Activated naive CD8-positive, alpha-beta T cell treated with anti-CD3 and anti-CD28 coated beads, Interleukin-2, amount 10 ng/mL, durations not matched to agents 7 days and 5 days (primary cell): ENCODE data around the gene COL4A2. TPM values are rescaled to one million over a fixed set of nuclear protein-coding genes. Genes with fewer than 3 reads are reported as not detected.

Source experiments
- ATAC-seq: fragments of 150-1000 bp; cut with Tn5 transposase; one replicate; pipeline ENCODE4 v1.10.0; 2021; ENCODE audit warnings: low read depth, moderate library complexity
- POLR2A ChIA-PET: fragments of 350-600 bp; sonication (Branson Sonifier 250); formaldehyde crosslinking; loops from one replicate; lab custom pipeline; 2021; ENCODE audit warnings: antibody characterized with exemption; lab: Charles Lee
- DNase-seq: peaks from one replicate; pipeline ENCODE4 v3.0.0; 2021
- H3K27ac Mint-ChIP-seq: one replicate; pipeline ENCODE4 v1.8.0; 2022; ENCODE audit warnings: mild to moderate bottlenecking, mixed read lengths
- H3K27me3 Mint-ChIP-seq: one replicate; pipeline ENCODE4 v1.8.0; 2022; ENCODE audit warnings: mild to moderate bottlenecking, moderate library complexity, mixed read lengths
- H3K36me3 Mint-ChIP-seq: one replicate; pipeline ENCODE4 v1.8.0; 2021; ENCODE audit warnings: mild to moderate bottlenecking, mixed read lengths
- H3K4me1 Mint-ChIP-seq: one replicate; pipeline ENCODE4 v1.8.0; 2021; ENCODE audit warnings: mixed read lengths
- H3K4me3 Mint-ChIP-seq: one replicate; pipeline ENCODE4 v1.8.0; 2022; ENCODE audit warnings: mild to moderate bottlenecking, moderate library complexity, mixed read lengths
- H3K9me3 Mint-ChIP-seq: one replicate; pipeline ENCODE4 v1.8.0; 2021; ENCODE audit warnings: mixed read lengths
- total RNA-seq, 2 experiments: library from RNA; stranded (reverse); gene quantifications; one replicate each; pipeline ENCODE4 v1.2.3, GENCODE V29; 2021

The COL4A2 gene
- total RNA-seq, 2 experiments from 2014 or later: not detected

DNA sequence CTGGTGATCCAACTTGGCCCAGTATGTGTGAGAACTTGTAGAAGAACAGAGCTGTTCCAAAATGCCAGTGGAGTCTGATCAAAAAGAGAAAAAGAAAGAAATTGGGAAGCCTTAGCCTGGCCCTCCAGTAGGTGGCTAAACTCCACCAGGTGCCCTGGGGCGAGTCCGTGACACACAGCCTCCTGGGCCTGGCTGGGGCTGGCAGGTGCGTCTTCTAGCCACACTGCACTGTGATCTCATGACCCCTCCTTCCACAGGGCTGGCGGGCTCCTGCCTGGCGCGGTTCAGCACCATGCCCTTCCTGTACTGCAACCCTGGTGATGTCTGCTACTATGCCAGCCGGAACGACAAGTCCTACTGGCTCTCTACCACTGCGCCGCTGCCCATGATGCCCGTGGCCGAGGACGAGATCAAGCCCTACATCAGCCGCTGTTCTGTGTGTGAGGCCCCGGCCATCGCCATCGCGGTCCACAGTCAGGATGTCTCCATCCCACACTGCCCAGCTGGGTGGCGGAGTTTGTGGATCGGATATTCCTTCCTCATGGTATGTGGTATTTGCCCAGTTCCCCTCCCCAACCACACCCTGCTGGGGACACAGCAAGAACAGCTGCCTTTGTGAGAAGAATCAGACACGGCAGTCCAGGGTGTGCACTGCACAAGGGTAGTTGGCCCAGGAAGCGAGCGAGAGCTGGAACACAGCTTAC is 200.7 kb downstream of the COL4A2 start:
- peaks cover 6% of the 10 kb centered on the region for H3K27me3 Mint-ChIP-seq
- POLR2A ChIA-PET: no interaction called here
- no peak for DNase-seq
- H3K27ac Mint-ChIP-seq: no peak overlapping the region
- ATAC-seq: no peak
- H3K4me3 Mint-ChIP-seq: no peak overlapping the region
- H3K9me3 Mint-ChIP-seq: no peaks in the 10 kb centered on the region
- no peaks in the 10 kb centered on the region for H3K36me3 Mint-ChIP-seq
- no peaks in the 10 kb centered on the region for H3K4me1 Mint-ChIP-seq

DNA sequence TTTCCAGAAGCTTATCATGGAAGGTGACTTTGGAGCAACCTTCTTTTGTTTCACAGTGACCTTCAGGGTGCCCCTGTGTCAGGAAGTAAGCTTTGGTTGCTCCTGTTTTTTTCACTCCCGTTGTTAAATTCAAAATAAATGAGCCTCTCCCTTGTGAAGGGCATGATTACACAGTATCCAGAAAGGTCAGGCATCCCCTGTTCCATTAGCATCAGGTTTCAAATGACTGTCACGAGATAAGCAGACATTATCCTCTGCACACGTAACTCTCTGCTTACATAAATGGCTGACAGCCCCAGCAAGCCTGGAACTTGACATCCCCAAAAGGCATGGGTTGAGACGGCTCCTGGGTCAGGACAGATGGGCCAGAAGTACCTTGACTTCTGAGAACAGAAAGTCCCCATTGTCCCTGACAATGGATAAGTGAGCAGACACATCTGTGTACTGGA is 202.4 kb downstream of the COL4A2 start:
- no peaks in the 10 kb centered on the region for H3K9me3 Mint-ChIP-seq
- H3K4me3 Mint-ChIP-seq: no peak overlapping the region
- H3K27me3 Mint-ChIP-seq: peaks cover 6% of the 10 kb centered on the region
- ATAC-seq (no peak), DNase-seq (no peak)
- H3K4me1 Mint-ChIP-seq: no peaks in the 10 kb centered on the region
- H3K27ac Mint-ChIP-seq: no peak overlapping the region
- H3K36me3 Mint-ChIP-seq: no peaks in the 10 kb centered on the region
- POLR2A ChIA-PET: no interaction called here

DNA sequence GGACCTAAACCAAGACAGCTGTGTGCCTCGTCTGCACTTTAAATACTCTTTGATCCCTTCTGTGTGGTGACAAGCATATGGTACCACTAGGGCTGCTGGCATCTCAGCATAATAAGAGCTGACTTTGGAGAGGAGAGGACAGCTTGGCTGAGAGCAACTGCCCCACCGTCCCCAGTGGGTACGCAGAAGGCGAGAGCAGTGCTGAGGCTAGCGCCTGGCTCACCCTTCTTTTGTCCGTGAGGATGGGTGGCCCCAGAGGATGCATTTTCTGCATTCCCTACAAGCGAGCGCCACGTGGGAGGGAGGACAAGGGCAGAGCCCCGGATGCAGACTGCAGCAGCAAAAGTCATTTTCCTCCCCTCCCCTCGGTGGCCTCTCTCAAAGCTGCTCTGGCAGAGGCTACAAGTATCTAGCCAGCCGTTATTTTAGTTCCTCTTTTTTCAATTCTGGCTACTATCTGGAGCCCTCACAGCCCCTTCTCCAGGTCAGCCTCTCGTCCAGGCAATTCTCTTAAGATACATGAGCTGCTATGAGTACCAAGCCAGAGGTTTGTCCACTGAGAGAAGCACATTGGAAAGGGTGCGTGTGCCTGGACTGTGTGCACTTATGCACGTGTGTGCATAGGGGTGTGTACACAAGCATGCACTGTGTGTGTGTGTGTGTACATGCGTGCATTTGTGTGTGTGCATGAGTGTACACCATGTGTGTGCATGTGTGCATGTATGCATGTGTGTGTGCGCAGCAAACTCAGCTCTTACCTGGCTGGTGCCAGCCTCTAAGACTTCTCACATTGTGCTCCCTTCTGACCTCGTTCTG is 203.1 kb downstream of the COL4A2 start:
- H3K27me3 Mint-ChIP-seq: peaks cover 6% of the 10 kb centered on the region
- no peaks in the 10 kb centered on the region for H3K9me3 Mint-ChIP-seq
- H3K4me1 Mint-ChIP-seq: peaks cover 4% of the 10 kb centered on the region
- H3K27ac Mint-ChIP-seq: no peak overlapping the region
- no peak for DNase-seq
- ATAC-seq: no peak
- no peaks in the 10 kb centered on the region for H3K36me3 Mint-ChIP-seq
- POLR2A ChIA-PET: no interaction called here
- no peak overlapping the region for H3K4me3 Mint-ChIP-seq

DNA sequence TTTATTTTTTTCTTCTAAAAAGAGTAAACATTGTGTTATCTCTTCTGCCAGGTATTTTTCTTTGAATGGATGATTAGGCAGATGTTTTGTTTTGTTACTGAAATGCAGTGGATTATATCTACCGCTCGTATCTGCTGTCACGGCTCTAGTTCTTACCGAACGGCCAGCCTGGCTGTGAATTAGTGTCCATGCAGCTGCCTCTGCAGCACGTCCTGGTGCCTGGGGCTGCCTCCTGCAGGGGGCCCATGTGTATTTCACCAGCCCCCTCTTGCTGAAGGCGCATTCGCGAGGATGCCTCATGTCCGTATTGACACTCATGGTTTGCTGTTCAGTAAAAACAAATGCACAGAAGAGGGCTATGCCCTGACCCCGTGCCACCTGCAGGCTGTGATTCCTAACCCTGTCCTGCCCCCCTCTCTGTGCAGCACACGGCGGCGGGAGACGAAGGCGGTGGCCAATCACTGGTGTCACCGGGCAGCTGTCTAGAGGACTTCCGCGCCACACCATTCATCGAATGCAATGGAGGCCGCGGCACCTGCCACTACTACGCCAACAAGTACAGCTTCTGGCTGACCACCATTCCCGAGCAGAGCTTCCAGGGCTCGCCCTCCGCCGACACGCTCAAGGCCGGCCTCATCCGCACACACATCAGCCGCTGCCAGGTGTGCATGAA is 204.6 kb downstream of the COL4A2 start:
- H3K27ac Mint-ChIP-seq: no peak overlapping the region
- no peaks in the 10 kb centered on the region for H3K36me3 Mint-ChIP-seq
- H3K4me3 Mint-ChIP-seq: no peak overlapping the region
- ATAC-seq (no peak), DNase-seq (no peak)
- H3K9me3 Mint-ChIP-seq: no peaks in the 10 kb centered on the region
- peaks cover 5% of the 10 kb centered on the region for H3K4me1 Mint-ChIP-seq
- POLR2A ChIA-PET: no interaction called here
- peaks cover 6% of the 10 kb centered on the region for H3K27me3 Mint-ChIP-seq

DNA sequence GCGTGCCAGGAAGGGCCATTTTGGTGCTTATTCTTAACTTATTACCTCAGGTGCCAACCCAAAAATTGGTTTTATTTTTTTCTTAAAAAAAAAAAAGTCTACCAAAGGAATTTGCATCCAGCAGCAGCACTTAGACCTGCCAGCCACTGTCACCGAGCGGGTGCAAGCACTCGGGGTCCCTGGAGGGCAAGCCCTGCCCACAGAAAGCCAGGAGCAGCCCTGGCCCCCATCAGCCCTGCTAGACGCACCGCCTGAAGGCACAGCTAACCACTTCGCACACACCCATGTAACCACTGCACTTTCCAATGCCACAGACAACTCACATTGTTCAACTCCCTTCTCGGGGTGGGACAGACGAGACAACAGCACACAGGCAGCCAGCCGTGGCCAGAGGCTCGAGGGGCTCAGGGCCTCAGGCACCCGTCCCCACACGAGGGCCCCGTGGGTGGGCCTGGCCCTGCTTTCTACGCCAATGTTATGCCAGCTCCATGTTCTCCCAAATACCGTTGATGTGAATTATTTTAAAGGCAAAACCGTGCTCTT is 205.2 kb downstream of the COL4A2 start:
- peaks cover 6% of the 10 kb centered on the region for H3K27me3 Mint-ChIP-seq
- POLR2A ChIA-PET: no interaction called here

DNA sequence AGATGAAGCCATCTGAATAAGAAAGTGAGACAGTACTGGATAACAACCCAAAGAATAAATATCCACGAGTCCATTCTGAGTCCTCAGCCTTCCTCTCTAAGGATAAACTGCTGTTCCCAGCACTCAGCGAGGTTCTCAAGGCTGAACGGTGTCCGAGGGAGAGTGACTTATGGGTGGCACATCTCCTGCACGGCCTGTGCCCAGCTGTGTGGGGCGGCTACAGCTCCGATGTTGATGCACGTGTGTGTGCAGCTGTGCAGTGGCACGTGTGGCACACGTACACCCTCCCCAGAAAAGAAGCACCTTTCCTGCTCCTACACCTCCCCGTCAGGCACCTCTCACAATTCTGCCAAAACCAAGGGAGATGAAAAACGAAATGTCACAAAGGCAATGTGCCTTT is 209.4 kb downstream of the COL4A2 start:
- no peaks in the 10 kb centered on the region for H3K9me3 Mint-ChIP-seq
- peaks cover 15% of the 10 kb centered on the region for H3K4me1 Mint-ChIP-seq
- no peak overlapping the region for H3K27ac Mint-ChIP-seq
- POLR2A ChIA-PET: no interaction called here
- DNase-seq: no peak
- no peak overlapping the region for H3K4me3 Mint-ChIP-seq
- ATAC-seq: no peak
- no peaks in the 10 kb centered on the region for H3K36me3 Mint-ChIP-seq
- H3K27me3 Mint-ChIP-seq: peaks cover 2% of the 10 kb centered on the region

More for the DNA sequence above, 205.2 kb downstream of the COL4A2 start:
- no peaks in the 10 kb centered on the region for H3K9me3 Mint-ChIP-seq
- ATAC-seq (no peak), DNase-seq (no peak)
- no peak overlapping the region for H3K27ac Mint-ChIP-seq
- no peak overlapping the region for H3K4me3 Mint-ChIP-seq
- H3K36me3 Mint-ChIP-seq: no peaks in the 10 kb centered on the region
- H3K4me1 Mint-ChIP-seq: peaks cover 5% of the 10 kb centered on the region

DNA sequence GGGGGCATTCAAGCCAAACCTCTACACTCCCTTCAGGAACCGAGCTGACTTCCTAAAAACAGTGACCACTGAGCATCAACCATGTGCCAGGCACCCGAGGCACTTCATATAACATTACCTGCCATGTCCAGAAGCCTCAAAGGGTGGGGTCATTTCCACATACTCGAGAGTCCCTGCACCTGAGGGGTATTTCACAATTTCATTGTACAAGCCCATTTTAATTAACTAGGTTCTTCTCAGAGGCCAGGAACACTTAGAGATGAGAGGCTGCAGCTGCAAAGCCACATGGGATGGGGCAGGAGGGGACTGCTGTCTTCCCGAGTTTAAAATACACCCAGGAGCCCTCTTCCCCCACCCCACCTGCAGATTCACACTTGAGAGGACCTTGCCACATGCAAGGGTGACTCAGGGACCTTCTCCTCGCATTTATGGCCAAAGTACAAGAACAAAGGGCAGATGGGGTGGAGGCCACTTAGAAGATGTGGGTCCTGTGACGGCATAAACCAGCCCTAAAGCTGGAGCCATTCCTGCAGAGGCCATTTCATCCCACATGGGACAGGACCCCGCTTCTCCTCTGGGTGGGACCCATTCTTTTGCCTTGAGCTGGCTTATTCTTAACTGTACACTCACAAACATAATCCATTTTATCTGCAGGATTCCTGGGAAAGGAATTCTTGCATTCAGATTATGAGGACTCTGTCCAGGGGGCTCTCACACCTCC is 210.6 kb downstream of the COL4A2 start:
- Mint-ChIP-seq H3K9me3 (no peaks in the 10 kb centered on the region), H3K27me3 (no peaks in the 10 kb centered on the region), H3K27ac (no peak overlapping the region), H3K4me3 (no peak overlapping the region), H3K4me1 (peaks cover 15% of the 10 kb centered on the region), H3K36me3 (no peaks in the 10 kb centered on the region)
- no peak for ATAC-seq
- DNase-seq: no peak
- POLR2A ChIA-PET: no interaction called here

DNA sequence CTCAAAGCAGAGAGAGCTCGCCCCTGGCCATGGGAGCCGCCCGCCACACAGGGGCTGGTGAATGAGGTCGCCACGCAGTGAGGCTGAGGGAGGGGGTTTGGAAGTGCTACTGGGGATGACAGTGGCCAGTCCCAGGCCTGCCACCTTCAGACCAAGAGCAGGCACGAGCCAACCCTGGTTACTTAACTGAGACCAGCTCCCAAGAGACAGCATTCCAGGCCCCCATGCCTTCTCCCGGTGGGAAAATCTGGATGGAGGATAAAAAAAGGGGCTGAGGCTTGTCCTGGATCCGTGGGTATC is 211.1 kb downstream of the COL4A2 start:
- no peak for DNase-seq
- no peak overlapping the region for H3K4me3 Mint-ChIP-seq
- no peaks in the 10 kb centered on the region for H3K9me3 Mint-ChIP-seq
- H3K27ac Mint-ChIP-seq: no peak overlapping the region
- no peak for ATAC-seq
- no peaks in the 10 kb centered on the region for H3K27me3 Mint-ChIP-seq
- POLR2A ChIA-PET: no interaction called here
- peaks cover 15% of the 10 kb centered on the region for H3K4me1 Mint-ChIP-seq
- no peaks in the 10 kb centered on the region for H3K36me3 Mint-ChIP-seq

DNA sequence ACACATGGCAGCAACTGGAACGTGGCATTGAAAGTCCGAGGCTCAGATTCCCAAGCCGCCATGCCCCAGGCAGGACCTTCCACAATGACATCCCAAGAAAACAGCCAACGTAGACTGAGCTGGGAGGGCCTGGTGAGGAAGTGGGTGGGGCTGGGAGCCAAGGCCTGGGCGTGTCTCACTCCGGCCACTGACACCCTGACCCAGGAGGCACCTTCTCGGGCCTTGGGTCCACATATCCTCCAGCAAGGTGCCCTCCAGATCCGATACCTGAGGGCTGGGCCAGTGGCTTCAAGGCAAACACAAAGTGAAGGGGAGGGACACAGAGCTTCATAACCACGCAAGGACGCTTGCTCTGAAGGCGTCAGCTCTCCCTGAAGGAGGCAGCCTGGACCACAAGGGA is 211.5 kb downstream of the COL4A2 start:
- Mint-ChIP-seq H3K36me3 (no peaks in the 10 kb centered on the region), H3K9me3 (no peaks in the 10 kb centered on the region), H3K4me3 (no peak overlapping the region), H3K4me1 (peaks cover 15% of the 10 kb centered on the region), H3K27ac (no peak overlapping the region), H3K27me3 (no peaks in the 10 kb centered on the region)
- DNase-seq (no peak), ATAC-seq (no peak)
- POLR2A ChIA-PET: no interaction called here

DNA sequence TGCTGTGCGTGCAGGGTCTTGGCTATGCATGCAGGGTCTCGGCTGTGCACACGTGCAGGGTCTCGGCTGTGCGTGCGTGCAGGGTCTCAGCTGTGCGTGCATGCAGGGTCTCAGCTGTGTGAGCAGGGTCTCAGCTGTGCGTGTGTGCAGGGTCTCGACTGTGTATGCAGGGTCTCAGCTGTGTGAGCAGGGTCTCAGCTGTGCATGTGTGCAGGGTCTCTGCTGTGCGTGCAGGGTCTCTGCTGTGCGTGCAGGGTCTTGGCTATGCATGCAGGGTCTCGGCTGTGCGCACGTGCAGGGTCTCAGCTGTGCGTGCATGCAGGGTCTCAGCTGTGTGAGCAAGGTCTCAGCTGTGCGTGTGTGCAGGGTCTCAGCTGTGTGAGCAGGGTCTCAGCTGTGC is 212.0 kb downstream of the COL4A2 start:
- Mint-ChIP-seq H3K27me3 (no peaks in the 10 kb centered on the region), H3K27ac (no peak overlapping the region), H3K4me1 (peaks cover 15% of the 10 kb centered on the region), H3K4me3 (no peak overlapping the region), H3K36me3 (no peaks in the 10 kb centered on the region), H3K9me3 (no peaks in the 10 kb centered on the region)
- POLR2A ChIA-PET: no interaction called here
- ATAC-seq (no peak), DNase-seq (no peak)

DNA sequence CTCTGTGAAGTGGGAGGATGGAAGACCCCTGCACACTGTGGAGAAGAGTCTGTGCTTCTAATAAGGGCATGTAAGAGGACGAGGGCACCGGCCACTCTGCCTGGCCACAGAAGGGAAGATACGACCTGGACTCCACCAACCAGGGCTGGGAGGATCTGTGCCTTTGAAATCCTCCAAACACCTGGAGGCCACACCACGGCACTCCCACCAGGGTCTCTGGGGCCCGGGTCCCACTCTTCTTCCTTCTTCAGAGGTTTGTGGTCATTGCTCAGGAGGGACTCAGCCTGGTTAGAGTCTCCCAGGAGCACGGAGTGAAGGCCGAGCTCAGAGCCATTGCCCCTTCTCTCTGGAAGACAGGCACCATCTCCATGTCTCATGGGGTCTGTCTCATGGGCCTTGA is 212.4 kb downstream of the COL4A2 start:
- Mint-ChIP-seq H3K36me3 (no peaks in the 10 kb centered on the region), H3K27me3 (no peaks in the 10 kb centered on the region), H3K4me1 (peaks cover 20% of the 10 kb centered on the region), H3K9me3 (no peaks in the 10 kb centered on the region), H3K27ac (no peak overlapping the region), H3K4me3 (no peak overlapping the region)
- DNase-seq: no peak
- POLR2A ChIA-PET: no interaction called here
- ATAC-seq: no peak

DNA sequence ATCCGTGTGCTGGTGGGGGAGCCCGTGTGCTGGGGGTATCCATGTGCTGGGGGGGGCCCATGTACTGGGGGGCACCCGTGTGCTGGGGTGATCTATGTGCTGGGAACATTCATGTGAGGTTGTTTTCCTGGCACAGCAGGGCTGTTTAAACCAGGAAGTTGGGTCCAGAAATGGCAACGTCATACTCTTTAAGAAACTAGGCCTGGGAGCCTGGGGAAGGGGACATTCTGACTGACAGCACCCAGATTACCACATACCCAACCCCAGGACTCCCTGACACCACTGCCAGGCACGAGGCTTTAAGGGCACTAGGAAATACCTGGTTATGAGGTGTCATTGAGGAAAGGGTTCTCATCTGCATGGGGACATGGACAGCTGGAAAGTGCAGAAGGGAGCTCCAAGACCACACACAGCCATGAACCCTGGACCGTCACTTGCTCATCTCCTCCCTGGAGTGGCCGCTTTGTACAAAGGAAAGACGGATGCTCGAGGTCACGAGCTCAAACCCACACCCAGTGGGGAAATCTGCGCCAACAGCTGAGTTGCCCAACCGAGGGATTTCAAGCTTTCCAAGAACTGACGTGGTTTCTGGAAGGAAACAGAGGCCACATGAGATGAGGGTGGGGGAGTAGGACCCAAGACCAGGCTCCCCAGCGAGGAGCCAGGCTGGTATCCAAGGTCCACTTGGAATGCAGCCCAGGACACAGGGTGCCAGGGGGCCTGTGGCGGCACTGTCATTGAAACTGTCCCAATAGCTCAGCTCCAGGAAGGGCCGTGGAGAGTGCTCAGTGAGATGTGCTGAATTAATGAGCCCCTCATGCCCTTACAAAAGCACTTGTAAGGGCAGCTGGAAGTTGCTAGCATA is 213.6 kb downstream of the COL4A2 start:
- Mint-ChIP-seq H3K36me3 (no peaks in the 10 kb centered on the region), H3K4me1 (peaks cover 26% of the 10 kb centered on the region), H3K4me3 (no peak overlapping the region), H3K9me3 (no peaks in the 10 kb centered on the region), H3K27ac (no peak overlapping the region), H3K27me3 (no peaks in the 10 kb centered on the region)
- no peak for DNase-seq
- ATAC-seq: no peak
- POLR2A ChIA-PET: no interaction called here
